Activated naive CD4-positive, alpha-beta T cell (primary cell): Measurements from ENCODE around the gene XRCC3.

Experiments
- DNase-seq, 4 experiments: peaks; one replicate each; lab custom pipeline; 2025; lab: John Stamatoyannopoulos, UW

XRCC3 gene

DNA sequence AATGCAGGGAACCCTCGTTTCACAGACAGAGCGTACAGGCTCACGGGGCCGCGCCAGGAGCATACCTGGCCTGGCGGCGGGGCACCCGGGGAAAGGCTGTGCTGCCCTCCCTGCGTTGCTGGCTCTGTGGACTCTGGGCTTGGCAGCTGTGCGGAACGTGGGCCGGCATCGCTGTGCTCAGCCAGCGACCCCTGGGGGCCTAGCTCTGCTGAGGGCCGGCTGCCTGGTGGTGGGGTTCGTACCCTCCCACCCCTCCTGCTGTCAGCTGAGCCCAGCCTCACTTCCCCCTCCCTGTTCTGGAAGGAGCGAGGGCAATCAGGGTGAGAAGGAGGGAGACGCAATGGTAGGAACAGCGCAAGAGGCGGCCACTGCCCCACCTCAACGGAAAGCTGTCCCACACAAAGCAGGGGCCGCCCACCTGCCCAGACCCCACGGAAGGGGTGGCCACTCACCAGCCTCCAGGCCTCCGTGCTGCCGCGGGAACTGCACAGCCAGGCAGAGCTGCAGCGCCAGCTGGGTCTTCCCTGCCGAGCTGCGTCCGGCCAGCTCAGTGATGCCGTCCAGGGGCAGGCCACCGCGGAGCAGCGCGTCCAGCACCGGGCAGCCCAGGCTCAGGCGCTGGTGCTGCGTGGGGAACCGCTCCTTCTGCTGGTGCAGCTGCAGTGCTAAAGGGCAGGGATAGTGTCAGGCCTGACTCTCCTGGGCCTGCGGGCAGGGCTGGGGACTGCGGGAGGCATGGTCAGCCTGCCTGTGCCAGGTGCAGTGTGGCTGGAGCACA, 8.5 kb downstream of the XRCC3 start:
- DNase-seq: no peak

DNA sequence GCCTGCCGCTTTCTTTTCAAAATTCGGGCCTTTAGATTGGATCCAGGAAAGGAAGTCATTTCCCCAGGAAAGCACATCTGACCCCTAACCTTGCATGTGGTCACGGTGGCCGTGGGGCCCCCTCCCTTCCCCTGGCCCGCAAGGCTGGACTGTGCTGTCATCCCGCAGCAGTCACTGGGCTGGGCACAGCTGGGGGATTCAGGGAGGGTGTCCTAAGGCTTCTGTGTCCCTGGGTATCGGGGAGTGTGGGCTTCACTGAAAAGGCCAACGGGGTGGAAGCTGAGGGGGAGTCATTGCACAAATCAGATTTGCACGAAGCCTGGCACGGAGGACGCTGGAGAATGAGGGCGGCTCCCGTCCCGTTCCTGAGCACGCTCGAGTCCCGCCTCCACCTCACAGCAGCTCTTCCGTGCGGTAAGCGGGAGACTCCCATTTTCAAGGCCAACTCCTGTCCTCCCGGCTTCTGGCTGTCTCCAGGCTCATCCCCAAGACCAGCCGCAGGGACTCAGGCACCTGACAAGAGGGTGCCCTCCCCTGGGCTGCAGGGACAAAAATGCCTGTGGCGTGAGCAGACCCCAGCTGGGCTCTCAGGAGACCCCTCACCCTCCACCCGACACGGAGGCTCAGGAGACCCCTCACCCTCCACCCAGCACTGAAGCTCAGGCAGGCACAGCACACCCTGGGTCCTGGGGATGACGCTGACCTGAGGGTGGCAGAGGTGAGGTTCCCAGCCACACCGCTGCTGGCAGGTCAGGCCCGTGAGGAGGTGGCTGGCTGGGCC, 9.6 kb downstream of the XRCC3 start:
- DNase-seq: no peak

DNA sequence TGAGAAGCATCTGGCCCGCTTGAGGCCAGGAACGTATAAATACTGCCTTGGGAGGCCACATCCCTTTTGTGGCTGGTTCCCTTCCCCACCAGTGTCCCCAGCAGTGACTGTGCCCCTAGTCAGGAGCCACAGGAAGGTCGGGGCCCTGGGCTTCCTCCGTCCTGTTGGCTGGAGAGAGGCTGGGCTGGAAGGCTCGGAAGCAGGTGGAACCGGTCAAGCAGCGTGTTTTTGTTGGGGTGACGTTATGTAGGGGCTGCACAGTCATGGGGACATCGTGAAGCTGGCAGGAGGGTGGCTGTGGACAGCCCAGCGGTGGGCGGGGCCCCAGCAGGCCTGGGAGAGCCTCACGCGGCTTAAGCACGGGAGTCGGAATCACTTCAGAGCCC, 10.1 kb downstream of the XRCC3 start:
- no peak for DNase-seq

DNA sequence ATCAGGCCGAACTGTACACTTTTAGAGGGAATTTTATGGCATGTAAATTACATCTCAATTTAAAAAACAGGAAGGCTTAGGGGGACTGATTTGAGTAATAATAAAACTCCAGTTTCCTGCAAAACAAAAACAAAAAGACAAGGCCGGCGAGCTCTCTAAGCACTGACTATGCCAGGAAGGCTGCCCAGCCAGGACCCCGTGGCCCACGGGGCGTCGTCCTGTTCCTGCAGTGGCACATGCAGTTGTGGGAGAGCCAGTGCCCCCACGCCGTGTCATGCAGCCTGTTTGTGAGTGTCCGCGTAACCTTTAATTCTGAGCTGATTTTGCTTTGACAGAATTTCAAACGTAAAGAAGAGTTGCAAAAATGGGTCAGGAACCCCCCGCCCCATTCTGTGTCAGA, 10.5 kb downstream of the XRCC3 start:
- no peak for DNase-seq

DNA sequence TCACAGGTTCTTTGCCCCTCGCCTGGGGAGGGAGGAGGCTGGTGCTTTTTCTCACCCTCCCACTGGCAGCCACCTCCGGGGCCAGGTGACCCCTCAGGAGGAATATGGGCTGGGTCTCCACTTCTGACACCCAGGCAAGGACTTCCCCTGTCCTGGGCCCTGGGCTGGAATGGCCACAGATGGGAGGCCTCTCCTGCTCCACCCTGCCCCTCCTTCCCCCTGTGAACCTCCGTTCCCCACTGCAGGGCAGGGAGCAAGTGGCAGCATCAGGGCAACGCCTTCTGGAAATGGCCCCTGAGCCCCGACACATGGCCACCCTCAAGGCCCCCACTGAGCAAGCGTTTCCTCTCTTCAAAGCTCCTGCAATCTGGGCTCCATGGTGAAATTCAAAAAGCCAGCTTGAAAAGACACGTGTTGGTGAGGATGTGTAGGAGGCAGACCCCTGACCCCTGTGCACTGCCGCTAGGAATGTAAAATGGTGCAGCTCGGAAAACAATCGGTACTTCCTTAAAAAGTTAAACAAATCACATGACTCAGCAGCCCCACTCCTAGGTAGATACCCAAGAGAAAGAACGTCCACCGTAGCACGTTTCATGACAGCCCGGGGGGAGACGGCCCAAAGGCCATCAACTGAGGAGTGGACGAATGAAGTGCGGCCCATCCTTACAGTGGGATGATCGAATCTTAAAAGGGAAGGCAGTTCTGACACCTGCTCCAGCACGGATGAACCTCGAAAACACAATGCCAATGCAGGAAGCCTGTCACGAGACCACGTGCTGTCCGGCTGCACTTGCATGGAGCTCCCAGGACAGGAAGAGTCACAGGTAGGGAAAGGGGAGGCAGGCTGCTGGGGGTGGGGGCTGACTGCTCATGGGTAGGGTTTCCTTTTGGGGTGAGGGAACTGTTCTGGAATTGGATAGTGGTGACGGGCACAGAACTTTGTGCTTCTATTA, 11.5 kb downstream of the XRCC3 start:
- DNase-seq: no peak

- DNase-seq: no peak
Observed at GRCh38 chr14:103702497-103703432, 12.5 kb downstream of the XRCC3 start.

DNA sequence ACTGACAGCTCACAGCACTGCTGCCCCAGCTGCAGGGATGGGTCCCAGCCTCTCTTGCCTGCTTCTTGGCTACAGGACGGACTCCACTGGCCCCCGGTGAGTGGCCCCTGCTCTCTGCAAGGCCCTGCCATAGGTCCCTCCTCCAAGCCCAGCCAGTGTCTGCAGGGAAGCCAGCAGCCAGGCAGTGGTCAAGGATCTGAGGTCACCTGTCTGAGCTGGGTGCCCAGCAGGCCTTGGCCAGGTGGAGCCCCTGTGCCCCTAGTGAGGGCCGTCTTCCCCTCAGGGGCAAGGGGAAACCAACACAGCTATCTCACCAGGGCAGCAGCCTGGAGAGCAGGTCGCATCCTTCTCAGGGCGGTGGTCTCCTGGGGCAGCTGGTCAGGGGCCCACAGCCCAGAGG, 13.2 kb downstream of the XRCC3 start:
- DNase-seq: no peak

GRCh38 chr14:103700753-103701490, 14.3 kb downstream of the XRCC3 start:
- DNase-seq: no peak

DNA sequence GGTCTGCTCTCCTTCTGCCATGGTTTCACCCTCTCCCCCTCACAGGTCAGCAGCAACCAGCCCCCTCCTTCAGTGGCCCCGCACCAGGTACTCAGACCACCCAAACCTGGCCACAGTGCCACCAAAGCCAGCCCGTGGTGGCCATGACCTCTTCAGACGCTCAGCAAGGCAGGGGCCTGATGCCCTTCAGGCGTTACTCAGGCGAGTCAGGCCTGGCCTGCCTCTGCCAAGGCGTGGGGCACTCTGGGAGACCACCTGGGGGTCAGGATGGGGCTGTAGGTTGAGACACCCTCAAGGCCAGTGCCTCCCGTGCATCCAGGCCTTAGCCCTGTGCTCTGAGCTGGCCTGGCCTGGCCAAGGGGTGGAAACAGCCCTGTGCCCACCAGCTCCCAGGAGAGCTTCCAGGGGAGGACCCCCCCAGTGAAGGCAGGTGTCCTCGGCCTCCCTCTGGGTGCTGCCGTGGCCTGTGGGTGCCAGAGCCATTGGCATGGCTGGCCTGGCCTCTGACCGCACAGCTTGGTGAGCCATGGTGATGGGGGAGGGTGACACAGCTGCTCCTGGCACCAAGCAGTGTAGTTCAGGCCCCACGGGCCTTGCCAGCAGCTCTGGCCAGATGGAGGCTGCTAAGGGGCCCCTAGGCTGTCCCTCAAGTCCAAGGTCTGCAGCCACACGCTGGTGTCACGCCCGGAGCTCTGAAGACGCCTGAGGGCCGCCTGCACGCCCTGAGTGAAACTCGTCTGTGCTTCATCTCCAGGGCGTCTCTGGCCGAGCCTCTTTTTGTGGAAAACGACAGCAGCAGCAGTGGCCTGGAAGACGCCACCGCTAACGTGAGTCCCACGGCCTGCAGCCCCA, 15.1 kb downstream of the XRCC3 start:
- DNase-seq: no peak

DNA sequence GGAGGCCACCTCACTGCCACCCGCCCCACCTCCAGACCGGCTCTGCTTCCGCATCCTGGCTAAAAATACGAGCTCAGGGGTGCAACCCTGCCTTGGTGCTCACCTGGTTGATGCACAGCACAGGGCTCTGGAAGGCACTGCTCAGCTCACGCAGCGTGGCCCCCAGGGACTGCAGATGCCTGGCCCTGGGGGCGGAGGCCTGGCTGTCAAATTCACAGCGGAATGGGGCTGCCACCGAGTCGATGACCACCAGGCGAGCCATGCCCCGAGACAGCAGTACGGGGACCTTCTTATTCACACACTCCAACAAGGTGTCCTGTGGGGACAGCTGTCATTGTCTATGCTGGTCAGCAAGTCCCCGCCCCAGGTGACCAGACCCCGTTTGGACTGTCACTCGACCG, 16.0 kb downstream of the XRCC3 start:
- DNase-seq: no peak

GRCh38 chr14:103698380-103699260, 16.6 kb downstream of the XRCC3 start:
- no peak for DNase-seq

DNA sequence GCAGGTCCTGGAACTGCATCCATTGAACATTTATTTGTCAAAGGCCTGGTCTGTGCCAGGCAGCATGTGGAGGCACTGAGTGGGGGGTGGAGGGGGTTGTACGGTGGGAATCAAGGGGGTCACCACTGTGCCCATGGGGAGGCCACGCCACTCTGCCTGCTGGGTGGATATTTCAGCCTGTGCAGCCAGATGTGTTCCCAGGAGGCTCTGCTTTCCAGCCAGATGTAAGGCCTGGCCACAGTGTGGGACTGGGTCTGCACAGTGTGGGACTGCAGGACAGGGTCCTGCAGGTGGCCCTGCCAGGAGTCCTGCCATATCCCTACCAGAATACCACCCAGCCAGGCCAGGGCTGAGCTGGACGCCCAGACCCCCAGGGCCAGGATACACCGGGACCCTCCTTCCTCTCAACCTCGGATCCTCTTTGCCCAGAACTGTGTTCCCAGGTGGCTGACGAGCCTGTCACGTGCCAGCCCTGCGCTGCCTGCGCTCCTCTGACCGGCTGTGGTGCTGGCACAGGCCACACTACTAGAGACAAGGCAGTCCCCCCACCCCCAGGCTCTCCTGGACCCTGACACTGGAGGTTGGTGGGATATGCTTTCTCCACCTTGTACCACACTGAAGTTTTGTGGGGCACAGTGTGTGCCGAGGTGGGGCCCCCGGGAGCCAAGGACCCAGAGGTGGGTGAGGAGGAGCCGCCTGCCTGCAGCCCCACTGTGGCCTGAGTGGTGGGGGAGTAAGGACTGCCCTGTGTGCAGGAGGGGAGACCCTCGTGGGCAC, 17.5 kb downstream of the XRCC3 start:
- DNase-seq: no peak

DNA sequence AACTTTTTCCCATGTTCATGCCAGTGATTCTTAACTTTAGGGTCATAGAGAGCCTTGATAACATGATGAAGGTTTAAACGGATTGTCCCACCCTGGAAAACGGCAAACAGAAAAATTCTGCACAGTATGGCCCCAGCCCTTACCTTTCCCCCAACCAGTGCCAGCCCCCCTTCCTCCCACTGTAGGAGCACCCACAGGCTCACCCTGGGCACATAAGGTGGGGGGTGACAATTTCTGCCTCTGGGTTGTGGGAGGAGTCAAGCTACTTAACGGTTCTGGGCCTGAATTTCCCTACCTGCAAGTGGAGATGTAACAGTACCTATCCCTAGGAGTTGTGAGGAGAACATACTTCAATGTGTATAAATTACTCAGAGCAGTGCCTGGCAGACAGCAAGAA, 18.0 kb downstream of the XRCC3 start:
- DNase-seq: no peak

DNA sequence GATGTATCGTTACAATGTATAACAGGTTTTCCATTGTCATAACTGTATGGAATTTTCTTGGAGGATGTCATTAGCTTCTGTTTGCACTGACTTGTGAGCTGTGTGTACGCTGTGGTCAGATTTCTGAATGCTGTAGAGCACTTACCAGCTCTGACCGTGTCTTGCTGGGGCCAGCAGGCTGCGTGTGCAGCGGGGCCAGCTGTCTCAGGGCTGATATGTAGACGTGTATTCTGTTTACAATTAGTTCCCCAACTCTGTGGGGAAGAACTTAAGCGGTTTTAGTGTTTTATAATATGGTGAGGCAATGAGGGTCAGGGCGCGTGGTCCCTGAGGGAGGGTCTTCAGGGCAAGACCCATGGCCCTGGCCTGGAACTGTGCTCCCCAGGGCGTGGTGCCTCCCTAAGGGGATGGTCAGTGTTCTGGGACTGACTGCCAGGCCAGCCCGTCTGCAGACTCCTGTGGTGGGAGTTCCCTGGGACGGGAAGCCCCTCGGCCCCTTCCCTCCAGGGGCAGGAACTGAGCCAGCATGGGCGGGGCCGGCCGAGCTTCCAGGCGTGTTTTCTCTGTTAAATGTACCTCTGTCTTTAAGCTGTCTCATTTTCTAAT, 18.7 kb downstream of the XRCC3 start:
- no peak for DNase-seq

DNA sequence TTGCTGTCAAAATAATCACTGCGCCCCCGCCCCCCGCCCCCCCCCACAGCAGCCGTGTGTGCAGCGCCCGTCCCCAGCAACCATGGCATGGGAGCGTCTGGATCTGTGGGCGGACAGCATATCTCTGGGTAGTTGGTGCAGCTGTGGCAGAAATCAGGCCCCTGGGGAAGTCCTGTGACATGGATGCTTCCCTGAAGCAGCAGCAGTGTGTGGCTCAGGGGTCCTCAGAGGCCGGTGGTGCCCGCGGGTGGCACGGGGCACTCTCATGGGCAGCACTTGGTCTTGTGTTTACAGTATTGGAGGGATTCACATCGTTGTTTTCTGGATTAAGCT, 19.2 kb downstream of the XRCC3 start:
- no peak for DNase-seq

- no peak for DNase-seq
Observed at GRCh38 chr14:103695296-103696069, 19.8 kb downstream of the XRCC3 start.

DNA sequence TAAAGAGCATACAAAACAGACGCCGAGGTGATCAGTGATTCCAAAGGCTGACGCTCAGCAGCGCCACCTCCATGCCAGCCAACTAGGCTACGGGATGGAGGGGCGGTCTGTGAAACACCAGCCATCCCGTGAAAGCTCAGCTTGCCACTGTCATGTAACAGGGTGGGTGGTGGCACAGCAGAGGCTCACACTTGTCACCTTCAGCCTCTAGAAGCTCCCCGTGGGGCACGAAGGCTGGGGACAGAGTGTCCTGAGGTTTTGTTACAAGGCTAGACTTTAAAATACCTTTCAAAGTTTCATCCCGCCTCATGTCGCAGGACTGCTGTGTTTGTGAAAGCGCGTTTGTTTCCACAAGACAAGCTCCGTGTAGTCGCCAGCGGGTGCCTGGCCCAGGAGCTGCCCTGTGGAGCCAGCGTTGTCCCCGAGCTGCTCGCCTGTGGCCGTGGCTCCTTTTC, 20.7 kb downstream of the XRCC3 start:
- DNase-seq: no peak
